ENCODE results near the gene TUBAL3.
"Not testable (repeated sequence)": the region's sequence is repeated elsewhere in the genome, so short reads cannot be mapped to it uniquely, and the experiment has no call there.

The TUBAL3 gene

DNA sequence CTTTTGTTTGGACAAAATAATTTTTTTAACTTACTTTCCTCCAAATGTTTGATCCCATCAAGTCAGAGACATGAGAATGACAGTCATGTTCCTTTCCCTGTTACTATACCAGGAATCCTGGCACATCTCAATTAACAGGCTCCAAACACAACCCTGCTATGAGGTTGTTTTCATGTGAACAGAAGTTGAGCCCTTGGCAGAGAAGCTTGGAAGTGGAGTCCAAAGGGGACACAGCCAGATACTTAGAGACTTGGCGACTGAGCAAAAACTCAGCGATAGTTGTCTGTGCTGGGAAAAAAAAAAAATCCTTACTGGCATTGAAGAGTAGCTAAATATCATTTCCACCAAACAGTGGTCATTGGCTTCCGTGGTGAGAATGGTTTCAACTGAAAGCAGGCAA is 12.8 kb downstream of the TUBAL3 start:
- no peak for DNase-seq (ENCODE audit: low spot score)
- TF ChIP-seq CTCF (IDR thresholded peaks at IDR 0.05; ENCODE audit: extremely low read depth, missing control alignments): no peak

GRCh38 chr10:5390607-5391205 is 13.9 kb downstream of the TUBAL3 start:
- no peak for TF ChIP-seq CTCF (IDR thresholded peaks at IDR 0.05; ENCODE audit: extremely low read depth, missing control alignments)
- DNase-seq (ENCODE audit: low spot score): no peak

DNA sequence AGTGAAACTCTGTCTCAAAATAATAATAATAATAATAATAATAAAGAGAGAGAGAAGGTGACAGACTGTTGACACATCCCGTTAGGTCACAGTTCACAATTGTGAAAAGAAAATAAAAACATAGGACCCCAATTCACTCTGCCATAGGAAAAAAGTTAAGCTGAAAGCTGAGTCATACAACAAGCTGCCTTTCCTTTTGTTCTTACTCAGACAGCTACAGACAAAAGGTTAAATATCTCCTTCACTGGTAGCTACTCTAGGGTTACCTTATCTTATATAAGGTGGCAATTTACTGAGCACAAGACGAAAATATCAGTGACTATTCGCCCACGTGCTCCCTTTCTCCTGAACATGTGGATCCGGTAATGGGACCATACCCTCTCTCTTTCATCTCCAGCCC is 17.5 kb downstream of the TUBAL3 start:
- DNase-seq (ENCODE audit: low spot score): no peak
- TF ChIP-seq CTCF (IDR thresholded peaks at IDR 0.05; ENCODE audit: extremely low read depth, missing control alignments): no peak

DNA sequence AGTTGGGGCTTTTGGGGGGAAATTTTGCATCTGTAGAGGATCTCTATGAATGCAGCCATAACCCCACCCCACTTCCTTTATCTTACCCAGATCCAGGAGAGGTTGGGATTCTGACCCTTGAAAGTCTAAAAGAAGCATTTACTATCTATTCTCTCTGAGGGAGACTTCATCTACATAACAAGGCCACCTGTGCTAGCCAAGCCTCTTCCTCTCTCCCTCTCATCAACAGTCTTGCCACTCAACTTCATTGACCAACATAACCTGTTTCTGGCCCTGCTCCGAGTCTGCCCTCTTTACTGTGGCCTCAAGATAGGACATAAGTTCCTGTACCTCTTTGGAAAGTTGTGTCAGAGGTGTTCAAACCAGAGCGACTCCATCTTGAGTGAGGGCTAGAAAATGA is 19.4 kb downstream of the TUBAL3 start:
- no peak for TF ChIP-seq CTCF (IDR thresholded peaks at IDR 0.05; ENCODE audit: extremely low read depth, missing control alignments)
- DNase-seq (ENCODE audit: low spot score): no peak

- DNase-seq (ENCODE audit: low spot score): no peak
- TF ChIP-seq CTCF (IDR thresholded peaks at IDR 0.05; ENCODE audit: extremely low read depth, missing control alignments): no peak
Observed at GRCh38 chr10:5381187-5381586, 23.4 kb downstream of the TUBAL3 start.

GRCh38 chr10:5380395-5380794 is 24.2 kb downstream of the TUBAL3 start:
- DNase-seq (ENCODE audit: low spot score): not testable (repeated sequence)

- DNase-seq (ENCODE audit: low spot score): not testable (repeated sequence)
Observed at GRCh38 chr10:5379202-5379601, 25.4 kb downstream of the TUBAL3 start.

DNA sequence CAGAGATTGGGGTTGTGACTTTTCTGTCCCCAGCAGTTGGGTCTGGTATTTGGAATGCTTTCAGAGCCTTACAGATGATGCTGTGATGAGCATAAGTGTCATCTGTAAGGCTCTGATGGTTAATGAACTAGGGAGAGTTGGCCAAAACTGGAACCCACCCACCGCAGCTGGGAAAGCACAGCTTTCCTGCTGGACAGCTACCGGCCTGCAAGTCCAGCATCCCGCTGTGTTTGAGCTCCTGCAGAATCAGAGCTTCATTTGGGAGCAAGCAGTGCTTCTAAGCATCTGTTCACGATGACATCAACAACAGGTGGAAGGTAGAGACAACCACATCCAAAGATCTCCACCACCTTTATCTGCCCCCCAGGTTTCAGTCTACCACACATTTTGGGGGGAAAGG is 28.2 kb downstream of the TUBAL3 start:
- TF ChIP-seq CTCF (IDR thresholded peaks at IDR 0.05; ENCODE audit: extremely low read depth, missing control alignments): no peak
- no peak for DNase-seq (ENCODE audit: low spot score)

Data from GM20000 (cell line).